NAMALWA (cell line): ENCODE measurements around the gene B2M.
"Not testable (repeated sequence)": the region's sequence is repeated elsewhere in the genome, so short reads cannot be mapped to it uniquely, and the experiment has no call there.

Experiments used
- DNase-seq: peaks from one replicate; pipeline ENCODE4 v3.0.0-alpha.2; 2015; ENCODE audit warnings: low spot score

B2M gene

GRCh38 chr15:44726136-44726535 lies 14.8 kb downstream of the B2M start:
- DNase-seq: peak; percentile 76

GRCh38 chr15:44726568-44727484 lies 15.5 kb downstream of the B2M start:
- DNase-seq: peak; percentile 94

- no peak for DNase-seq
Measured at GRCh38 chr15:44727485-44728231, 16.3 kb downstream of the B2M start.

GRCh38 chr15:44728232-44728575 lies 16.9 kb downstream of the B2M start:
- DNase-seq: not testable (repeated sequence)

GRCh38 chr15:44728576-44729407 lies 17.5 kb downstream of the B2M start:
- peak; percentile 99 for DNase-seq

- DNase-seq: peak; percentile 67
Measured at GRCh38 chr15:44729408-44730127, 18.3 kb downstream of the B2M start.

- DNase-seq: no peak
Measured at GRCh38 chr15:44734839-44735481, 23.6 kb downstream of the B2M start.

- no peak for DNase-seq
Measured at GRCh38 chr15:44735482-44736180, 24.3 kb downstream of the B2M start.

GRCh38 chr15:44736181-44736765 lies 25.0 kb downstream of the B2M start, which contains the start of gene TRIM69:
TRIM69 (plus strand) TSS chr15:44736528; CDS start chr15:44736705, 177 bp downstream.
- DNase-seq: no peak

GRCh38 chr15:44738340-44738984 lies 27.1 kb downstream of the B2M start:
- peak; percentile 75 for DNase-seq

- not testable (repeated sequence) for DNase-seq
Measured at GRCh38 chr15:44739222-44739847, 28.0 kb downstream of the B2M start.

- DNase-seq: not testable (repeated sequence)
Measured at GRCh38 chr15:44743454-44743853, 32.1 kb downstream of the B2M start.

GRCh38 chr15:44753345-44753744 lies 42.0 kb downstream of the B2M start:
- DNase-seq: no peak

- no peak for DNase-seq
Measured at GRCh38 chr15:44763187-44763586, 51.9 kb downstream of the B2M start.

- no peak for DNase-seq
Measured at GRCh38 chr15:44763848-44764247, 52.5 kb downstream of the B2M start.

- DNase-seq: no peak
Measured at GRCh38 chr15:44765036-44765435, 53.7 kb downstream of the B2M start.
